Measurements from ENCODE around the gene LMTK2.
"Not testable (repeated sequence)": the region's sequence is repeated elsewhere in the genome, so short reads cannot be mapped to it uniquely, and the experiment has no call there.

The LMTK2 gene

DNA sequence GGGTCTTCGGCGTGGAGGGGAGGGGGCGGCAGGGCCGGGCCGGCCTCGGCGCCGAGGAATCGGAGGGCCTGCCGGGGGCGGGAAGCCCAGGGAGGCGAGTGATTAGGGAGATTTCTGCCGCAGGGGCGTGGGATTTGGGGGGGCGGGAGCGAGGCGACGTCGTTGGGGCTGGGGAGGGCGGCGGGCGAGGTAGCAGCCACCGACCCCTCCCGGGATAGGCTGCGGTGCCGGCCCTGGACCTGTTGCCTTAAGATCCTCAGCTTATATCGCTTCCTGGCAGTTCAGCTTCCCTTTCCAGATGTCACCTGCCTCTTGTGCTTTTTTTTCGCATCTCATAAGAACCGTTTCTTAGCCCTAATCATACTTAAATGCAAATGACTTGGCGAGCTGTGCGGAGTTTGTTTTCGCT, 655 bp downstream of the LMTK2 start:
- no peak for DNase-seq

DNA sequence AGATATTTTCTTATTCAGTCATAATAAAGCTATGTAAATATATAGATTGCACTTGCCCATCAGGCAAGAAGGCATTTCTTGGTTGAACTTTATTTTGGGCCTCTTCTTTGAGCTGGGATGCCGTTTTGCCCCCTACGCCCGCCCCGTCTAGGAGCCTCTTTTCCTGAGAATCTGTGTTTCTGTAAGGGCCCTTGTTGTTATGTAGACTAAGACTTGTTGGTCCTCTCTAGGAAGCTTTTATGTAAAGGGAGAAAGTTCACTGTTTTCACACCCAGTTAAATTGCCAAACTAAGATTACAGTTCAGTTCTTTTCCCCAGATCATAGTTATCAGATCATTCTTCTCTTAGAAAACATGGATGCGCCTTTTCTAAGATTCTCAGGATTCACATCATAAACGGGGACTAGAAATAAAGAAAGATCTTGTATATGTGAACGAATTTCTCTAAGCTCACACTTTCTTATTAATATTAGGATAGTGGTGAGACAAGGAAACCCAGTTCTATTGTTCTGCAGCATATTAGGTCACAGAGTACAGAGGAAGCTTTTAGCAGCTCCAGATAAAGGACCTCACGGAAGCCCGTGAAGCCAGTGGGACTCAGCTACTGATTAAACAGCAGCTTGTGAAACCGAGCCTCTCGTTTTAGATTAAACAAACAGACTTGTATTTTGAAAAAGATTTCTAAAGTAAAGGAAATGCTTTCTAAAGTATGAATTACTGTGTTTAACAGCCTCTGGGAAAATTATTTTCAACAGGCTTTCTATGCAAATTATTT, 3.8 kb downstream of the LMTK2 start:
- no peak for DNase-seq

DNA sequence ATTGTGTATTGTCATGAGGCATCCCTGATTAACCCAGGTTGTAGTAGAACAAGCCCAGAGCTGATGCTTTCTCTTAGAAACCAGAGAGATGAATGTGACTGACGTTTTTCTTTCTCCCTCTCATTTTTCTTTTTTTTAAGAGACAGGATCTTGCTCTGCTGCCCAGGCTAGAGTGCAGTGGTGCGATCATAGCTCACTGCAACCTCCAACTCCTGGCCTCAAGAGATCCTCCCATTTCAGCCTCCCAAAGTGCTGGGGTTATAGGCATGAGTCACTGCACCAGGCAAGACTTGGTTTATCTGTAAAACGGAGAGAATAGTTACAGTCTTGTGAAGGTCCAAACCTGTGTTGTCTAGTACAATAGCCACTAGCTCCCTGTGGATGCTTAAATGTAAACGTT, 5.4 kb downstream of the LMTK2 start:
- no peak for DNase-seq

DNA sequence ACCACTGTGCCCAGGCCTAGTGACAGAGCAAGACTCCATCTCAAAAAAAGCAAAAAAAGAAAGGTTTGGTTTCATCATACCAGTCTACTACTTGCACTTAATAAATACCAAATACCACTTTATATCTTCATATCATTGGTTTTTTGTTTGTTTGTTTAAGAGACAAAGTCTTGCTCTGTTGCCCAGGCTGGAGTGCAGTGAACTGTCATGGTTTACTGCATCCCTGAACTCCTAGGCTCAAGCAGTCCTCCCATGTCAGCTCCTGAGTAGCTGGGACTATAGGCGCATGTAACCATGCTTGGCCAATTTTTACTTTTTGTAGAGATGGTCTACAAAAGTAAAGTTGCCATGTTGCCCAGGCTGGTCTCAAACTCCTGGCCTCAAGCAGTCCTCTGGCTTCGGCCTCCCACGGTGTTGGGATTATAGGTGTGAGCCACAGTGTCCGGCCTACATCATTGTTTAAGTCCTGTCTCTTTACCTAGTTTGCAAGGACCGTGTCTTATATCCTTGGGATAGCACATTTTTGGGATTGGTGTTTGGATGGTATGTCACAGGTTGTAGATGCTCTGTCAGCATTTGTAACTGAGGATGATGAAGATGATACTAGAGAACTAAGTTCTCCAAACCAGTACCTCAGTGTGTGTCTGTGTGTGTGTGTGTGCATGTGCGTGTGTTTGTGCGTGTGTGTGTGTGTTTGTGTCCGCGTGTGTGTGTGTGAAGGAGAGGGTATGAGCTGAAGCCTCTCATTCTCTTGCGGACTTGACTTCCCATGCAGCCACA, 9.3 kb downstream of the LMTK2 start:
- DNase-seq: no peak

DNA sequence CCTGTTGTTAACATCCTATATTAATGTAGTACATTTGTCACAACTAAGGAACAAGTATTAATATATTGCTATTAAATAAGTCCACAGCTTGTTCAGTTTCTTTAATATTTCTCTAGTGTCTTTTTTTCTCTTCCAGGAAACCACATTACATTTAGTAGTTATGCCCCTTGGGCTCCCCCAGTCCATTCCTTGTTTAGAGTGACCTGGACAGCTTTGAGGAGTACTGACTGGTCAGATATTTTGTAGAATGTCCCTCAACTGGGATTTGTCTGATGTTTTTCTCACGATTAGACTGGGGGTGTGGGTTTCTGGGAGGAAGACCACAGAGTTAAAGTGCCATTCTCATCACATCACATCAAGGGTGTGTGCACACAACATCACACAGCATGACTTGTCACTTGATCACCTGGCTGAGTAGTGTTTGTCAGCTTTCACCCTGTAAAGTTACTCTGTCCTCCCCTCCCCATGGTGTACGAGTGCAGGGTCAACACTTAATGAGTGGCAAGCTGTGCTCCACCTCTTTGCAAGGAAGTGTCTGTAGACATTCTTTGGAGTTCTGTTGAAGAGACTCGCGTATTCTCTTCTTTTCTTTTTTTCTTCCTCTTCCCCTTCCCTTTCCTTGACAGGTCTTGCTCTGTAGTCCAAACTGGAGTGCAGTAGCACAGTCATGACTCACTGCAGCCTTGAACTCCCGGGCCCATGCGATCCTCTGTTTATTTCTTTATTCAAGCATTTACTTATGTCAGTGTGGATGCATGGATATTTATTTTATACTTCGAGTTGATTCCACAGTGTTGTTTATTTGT, 10.2 kb downstream of the LMTK2 start:
- no peak for DNase-seq

DNA sequence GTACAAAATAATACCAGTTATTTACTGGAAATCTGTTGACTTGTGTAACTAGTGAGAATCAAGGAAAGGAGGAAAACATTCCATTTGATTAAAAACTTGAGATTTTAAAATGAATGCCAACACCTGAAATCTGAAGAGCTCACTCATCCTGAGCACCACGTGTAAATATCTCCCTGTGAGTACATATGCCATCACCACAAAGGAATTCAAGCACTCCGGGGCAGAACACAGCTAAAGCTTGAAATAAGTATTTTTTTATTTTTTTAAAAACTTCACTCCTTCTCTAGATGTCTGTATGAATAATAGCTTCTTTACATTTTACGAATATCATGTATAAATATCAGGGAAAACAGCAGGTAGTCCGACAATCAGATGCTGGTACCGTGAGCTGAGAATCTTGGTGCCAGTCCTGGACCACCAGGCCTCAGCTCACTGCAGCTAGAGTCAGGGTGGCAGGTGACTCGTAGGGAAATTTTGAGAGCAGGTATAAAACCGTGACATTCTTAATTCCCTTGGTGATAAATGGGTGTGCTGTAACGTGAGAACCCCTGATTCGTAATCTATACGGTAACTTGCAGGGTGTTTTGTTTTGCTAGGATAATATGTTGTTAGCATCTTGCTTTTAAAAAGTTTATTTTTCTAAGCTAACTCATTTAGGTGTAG, 12.7 kb downstream of the LMTK2 start:
- no peak for DNase-seq

DNA sequence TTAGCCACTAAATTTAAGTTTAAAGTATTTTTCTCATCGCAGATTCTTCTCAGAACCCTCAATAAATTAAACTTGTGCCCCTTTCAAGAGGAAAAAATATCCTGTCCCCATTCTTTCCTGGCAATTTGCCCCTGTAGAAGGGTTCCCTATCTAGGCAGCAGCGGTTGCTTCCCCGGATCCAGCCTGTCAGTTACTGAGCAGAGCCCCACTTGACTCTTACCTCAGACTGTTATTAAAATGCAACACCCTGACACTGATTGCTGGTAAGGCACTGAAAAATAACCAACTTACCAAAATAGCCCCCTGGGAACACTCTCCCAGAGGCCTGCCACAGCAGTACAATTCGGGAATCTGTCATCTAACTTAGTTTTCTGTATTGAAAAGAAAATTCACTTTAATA, 13.9 kb downstream of the LMTK2 start:
- no peak for DNase-seq

DNA sequence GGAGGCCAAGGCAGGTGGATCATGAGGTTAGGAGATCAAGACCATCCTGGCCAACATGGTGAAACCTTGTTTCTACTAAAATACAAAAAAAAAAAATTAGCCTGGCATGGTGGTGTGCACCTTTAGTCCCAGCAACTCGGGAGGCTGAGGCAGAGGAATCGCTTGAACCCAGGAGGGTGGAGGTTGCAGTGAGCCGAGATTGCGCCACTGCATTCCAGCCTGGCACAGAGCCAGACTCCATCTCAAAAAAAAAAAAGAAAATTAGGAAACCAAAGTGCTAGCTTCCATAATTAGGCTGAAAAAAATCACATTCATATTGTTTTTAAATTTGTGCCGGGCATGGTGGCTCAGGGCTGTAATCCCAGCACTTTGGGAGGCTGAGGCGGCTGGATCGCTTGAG, 14.7 kb downstream of the LMTK2 start:
- DNase-seq: not testable (repeated sequence)

DNA sequence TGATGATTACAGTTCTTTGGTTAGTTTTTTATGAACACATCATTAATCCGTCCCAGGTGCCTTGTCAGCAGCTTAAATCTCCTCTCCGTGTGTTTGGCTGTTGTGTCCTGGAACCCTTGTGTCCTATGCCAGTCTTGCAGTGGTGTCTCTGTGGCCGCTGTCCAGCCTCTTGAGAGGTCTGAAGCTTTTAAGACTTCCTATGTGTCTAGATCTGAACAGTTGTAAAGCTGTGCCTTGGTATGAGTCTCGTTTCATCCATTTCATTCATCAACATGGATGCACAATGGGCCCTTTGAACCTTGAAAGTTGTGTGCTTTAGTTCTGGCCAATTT, 16.7 kb downstream of the LMTK2 start:
- no peak for DNase-seq

DNA sequence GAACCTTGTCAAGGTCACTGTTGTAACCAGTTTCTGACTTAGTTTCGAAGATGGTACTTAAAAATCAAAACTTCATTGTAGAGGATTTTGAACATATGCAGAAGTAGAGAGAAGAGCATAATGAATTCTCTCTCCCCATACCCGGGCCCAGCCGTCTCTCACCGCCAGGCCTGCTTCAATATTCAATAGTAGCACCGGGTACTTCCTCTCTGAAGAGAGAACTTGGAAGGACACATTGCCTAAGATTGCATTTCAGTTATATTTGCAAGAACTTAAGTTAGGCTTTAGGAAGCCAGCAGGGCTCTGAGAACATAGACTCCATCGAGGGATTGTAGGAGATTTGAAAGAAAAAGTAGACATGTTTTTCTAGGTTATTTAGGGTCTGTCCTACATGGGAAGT, 19.1 kb downstream of the LMTK2 start:
- no peak for DNase-seq

DNA sequence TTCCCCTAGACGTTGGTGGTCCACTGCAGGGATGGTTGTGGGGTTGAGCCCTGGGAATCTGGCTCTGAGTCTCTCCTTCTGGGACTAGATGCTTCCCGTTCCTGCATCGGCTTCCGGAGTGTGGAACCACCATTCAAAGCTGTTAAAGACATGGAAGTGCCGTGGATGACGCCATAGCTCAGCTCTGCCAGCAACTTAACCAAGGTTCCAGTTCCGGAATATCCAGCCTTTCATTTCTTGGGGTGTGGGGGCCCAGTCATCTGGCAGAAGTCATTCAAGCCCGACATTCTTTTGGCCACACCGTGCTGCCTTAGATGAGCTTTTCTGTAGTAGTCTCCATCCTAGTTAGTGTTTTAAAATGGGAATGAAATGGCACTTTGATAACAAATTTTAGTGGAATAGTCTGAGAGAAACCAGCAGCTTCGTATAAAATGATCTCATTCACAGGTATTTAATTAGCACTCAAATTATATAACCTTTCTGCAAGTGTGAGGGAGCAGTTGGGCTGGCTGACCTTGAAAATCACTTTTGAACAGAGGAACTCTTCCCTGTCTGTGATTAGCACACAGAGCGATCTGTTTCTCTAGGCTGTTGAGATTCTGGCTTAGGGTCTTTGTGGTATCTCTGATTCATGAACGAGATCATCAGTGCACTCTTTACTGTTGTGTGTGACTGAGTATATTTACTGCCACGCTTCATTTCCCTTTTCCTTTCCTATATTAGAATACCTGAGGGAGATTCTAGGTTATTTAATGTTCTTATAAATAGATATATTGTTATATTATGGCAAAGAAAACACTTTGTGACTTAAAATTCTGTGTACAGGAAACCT, 19.9 kb downstream of the LMTK2 start:
- DNase-seq: no peak

DNA sequence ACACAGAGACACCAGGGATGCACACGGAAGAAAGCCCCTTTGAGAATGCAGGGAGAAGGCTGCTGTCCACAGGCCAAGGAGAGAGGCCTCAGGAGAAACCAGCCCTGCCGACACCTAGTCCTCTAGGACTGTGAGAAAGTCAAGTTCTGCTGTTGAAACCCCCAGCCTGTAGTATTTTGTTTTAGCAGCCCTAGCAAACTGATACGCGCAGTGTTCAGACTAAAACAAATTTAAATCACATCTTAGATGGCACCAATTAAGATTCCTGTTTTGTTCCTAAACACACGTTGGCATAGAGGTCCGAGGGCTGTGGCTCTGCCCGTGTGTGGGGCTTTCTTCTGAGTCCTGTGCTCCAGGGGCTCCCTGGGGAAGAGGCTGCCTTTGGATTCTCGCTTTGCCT, 21.7 kb downstream of the LMTK2 start:
- DNase-seq: no peak

DNA sequence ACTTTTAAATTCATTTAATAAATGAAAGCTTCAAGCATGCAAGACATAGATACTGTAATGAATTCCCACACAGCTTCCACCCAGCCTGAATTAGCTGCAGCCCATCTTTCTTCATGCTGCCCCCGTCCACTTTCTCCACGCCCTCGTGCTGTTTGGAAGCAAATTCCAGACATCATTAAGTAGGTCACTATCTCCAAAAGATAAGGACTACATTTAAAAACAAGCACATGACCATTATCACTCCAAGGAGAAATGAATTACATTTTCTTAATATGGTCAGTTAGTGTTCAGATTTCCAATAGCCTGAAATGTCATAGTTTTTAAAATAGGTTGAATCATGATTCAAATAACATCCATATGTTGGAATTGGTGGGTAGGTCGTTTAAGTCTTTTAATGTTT, 24.3 kb downstream of the LMTK2 start:
- no peak for DNase-seq

DNA sequence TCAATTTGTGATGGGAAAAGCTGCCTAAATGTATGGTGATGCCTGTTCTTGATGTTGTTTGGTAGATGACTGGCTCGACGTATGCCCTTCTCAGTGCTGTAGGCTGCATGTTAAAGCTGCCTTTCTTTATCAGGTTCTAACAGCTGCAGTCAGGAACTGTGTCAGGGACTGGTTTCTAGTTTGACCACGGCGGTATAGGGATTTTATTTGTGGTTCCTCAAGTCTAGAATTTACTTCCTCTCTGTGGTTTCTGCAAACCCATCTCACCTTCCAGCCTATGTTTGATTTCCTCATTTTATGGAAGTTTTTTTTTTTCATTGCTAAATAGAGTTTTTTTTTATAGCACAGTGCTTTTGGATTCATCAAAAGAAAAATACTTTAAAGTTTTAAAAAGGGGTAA, 26.5 kb downstream of the LMTK2 start:
- DNase-seq: no peak

DNA sequence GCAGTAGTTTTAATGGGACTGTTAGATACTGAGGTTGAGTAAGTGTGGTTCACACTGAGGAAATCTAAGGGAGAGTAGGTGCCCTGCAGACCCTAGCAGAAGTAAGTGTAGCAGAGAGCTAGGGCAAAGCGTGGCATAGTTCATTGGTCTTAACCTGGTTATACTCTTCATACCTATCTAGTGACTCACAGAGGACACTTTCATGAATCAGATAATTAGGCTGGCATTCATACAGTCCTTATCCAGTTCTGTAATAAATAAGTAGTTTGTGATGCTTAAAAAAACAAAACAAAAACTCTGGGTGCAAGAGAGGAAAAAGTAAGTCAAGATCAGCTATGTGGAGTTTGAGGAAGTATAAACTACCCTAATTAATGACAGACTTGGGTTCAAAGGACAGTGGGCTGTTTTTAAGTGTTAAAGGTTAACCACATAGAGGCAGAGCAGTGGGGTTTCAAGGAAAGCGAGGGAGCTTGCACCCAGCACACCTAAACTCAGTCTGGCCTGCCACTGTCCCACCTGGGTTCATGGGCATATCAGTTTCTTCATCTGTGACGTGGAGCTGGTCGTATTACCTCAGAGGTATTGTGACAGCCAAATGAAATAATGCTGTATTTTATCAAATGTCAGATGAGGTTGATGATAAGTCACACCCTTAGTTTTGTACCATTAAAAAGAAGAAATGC, 27.1 kb downstream of the LMTK2 start:
- no peak for DNase-seq

DNA sequence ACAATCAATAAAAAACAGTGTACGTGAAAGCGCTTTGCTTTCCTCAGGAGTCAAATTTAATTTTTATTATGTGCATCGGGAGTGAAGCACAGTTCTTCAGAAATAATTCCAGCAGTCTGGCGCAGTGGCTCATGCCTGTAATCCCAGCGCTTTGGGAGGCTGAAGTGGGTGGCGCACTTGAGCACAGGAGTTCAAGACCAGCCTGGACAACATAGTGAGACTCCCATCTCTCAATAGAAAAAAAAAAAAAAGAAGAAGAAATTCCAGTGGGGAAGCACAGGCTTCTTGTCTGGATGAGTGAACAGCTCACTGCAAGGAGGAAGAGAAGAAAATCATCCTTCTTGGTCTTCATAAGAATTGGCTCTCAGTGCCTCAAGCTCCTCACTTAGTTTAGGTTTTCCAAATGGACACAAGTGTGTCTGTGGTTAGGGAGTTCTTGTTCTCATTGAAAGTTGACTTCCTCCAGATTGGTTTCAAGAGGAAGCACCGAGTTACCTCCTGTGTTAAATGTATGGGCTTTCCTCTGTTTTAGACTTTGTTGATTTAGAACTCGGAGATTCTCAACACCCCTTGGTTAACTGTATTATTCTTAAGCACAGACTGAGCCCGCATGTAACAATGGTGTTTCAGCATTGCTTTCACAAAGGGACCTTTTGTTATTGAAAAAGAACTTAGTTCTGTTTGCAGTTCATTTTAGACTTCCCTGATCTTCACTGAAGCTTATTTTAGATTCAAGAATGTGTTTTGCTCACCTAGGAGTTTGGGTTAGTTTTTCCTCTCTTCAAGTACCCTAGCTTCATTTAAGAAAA, 28.0 kb downstream of the LMTK2 start:
- no peak for DNase-seq

DNA sequence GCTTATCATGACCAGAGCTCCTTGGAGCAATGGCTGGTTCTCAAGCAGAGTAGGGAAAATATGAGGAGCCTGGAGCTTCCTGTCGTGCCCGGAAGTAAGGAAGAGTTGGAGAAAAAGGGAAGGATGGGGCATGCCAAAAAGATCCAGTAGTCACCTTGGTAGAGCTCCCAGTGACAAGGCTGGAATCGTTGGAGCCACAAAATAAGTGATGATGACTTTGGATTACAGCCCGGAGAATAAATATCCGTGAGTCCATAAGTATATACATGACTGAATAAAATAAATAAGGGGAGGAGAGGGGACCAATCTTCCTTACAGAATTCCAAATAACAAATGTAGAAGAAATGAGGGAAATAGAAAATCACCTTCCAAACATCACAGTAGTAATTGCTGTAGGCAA, 29.3 kb downstream of the LMTK2 start:
- peak; percentile 43 for DNase-seq

DNA sequence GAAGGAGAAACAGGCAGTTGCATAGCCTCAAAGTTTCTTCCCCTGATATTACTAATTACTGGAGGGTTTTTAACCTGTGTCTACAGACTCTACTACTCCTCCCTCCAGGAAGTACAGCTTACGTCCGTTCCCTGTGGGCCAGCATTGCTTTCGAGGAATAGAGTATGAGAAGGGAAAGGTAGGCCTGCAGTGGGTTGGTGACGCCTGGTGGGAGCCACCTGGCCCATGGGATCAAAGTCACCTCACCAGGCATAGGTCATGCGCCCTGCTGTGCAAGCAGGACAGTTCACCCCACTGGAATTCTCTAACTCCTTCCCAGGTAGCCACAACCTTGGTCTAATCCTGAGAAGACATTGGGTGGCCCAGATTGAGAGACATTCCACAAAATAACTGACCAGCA, 29.8 kb downstream of the LMTK2 start:
- no peak for DNase-seq

DNA sequence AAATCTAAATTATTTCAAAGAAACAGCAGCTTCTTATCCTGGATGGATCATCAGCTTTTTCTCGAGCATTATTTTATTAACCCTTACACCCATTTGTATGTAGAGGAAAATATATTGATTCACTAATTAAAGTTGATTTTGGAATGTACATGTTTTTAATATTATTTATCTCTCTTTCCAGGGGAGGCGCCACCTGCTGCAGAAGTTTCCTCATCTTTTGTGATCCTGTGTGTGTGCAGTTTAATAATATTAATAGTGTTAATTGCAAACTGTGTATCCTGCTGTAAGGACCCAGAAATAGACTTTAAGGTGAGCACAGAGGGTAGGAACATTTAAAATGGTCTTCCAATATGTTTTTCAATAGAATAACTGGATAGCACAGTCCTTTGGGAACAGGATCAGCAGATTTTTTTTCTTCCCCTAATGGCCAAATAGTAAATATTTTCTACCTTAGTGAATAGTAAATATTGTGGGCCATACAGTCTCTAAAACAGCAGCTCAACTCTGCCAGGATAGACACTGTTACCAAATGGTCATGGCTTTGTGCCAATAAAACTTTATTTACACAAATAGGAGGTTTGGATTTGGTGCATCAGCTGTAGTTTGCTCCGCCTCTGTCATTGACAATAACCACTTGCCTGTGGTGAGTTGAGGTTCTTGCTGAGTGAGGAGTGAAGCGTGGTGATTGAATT, 30.6 kb downstream of the LMTK2 start:
- no peak for DNase-seq

DNA sequence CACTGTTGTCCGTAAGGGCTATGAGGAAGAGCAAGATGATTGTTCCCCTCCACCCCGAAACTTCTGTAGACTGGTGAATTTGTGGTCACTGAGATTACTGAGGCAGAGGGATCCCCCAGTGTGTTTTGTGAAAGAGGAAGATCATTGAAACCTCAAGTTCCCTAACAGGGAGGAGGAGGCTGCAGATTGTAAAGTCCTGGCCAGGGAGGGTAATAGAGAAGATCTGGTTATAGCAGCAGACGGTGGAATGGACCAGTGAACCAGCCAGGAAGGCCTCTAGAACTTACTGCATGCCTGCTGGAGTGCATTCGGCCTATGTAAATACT, 31.1 kb downstream of the LMTK2 start:
- no peak for DNase-seq
